Gastroesophageal sphincter (tissue), 4 donors: ENCODE data around the gene KRT15. TPM values are rescaled to one million over a fixed set of nuclear protein-coding genes. Genes with fewer than 3 reads are reported as not detected.

Experiments
- small RNA-seq, 4 donors: library from RNA; depleted of rRNA; stranded (forward); fragments of <200 nt; gene quantifications; one replicate each; pipeline ENCODE3, GENCODE V24; 2016
- total RNA-seq, 4 donors: library from RNA; depleted of rRNA; stranded (reverse); fragments of >200 nt; gene quantifications; one replicate each; pipeline ENCODE4 v1.1.0, GENCODE V29; 2016

Gene KRT15
- total RNA-seq, 4 donors from 2014 or later, result 1.2 to 129 (median 4.2) TPM

Small RNAs within 50 kb of the gene (small RNA-seq; reads per million reads assigned to genes)
- gene RNU2-32P, result 0 to 0.09 (median 0) reads per million in 4 donors

Other genes with a start within 250 kb of the KRT15 start
- gene KRTAP9-7, start 243.2 kb downstream of the KRT15 start, total RNA-seq, result under 1 TPM in 1 of 4 donors, not detected in 3; 0.66 TPM
- gene KRTAP29-1, start 216.0 kb downstream of the KRT15 start, total RNA-seq, result not detected
- gene KRTAP16-1, start 209.6 kb downstream of the KRT15 start, total RNA-seq, result not detected
- not detected for gene KRTAP17-1, start 203.2 kb downstream of the KRT15 start, total RNA-seq
- gene KRT33A, start 168.1 kb downstream of the KRT15 start, total RNA-seq, result not detected
- not detected for gene KRT33B, start 149.1 kb downstream of the KRT15 start, total RNA-seq
- gene KRT34, start 136.6 kb downstream of the KRT15 start, total RNA-seq, result under 1 TPM in 1 of 4 donors, not detected in 3; 0.27 TPM
- not detected for gene KRT31, start 121.3 kb downstream of the KRT15 start, total RNA-seq
- not detected for gene KRT37, start 94.3 kb downstream of the KRT15 start, total RNA-seq
- not detected for gene KRT38, start 77.9 kb downstream of the KRT15 start, total RNA-seq
- gene KRT32, start 51.5 kb downstream of the KRT15 start, total RNA-seq, result under 1 TPM in 1 of 4 donors, not detected in 3; 0.13 TPM
- gene KRT35, start 37.7 kb downstream of the KRT15 start, total RNA-seq, result not detected
- gene KRT36, start 29.0 kb downstream of the KRT15 start, total RNA-seq, result not detected
- gene KRT13, start 13.3 kb downstream of the KRT15 start, total RNA-seq, result 1,000 to 10,000 TPM in 1 of 4 donors, 100 to 1,000 TPM in 1, 10 to 100 TPM in 2; 20.7 to 1,501 (median 80.1) TPM
- 100 to 1,000 TPM in 1 of 4 donors, 1 to 10 TPM in 3; 2.9 to 154 (median 6.5) TPM for gene KRT19, start 9.4 kb upstream of the KRT15 start, total RNA-seq
- not detected for gene KRT9, start 53.2 kb upstream of the KRT15 start, total RNA-seq
- gene KRT14, start 68.0 kb upstream of the KRT15 start, total RNA-seq, result 100 to 1,000 TPM in 1 of 4 donors, 10 to 100 TPM in 1, 1 to 10 TPM in 1, not detected in 1; 1.4 to 105 (median 41.1) TPM
- 10 to 100 TPM in 2 of 4 donors, 1 to 10 TPM in 2; 1.1 to 78.8 (median 13.5) TPM for gene KRT16, start 93.9 kb upstream of the KRT15 start, total RNA-seq
- 10 to 100 TPM in 2 of 4 donors, 1 to 10 TPM in 1, not detected in 1; 7.0 to 18.5 (median 17.4) TPM for gene KRT17, start 105.7 kb upstream of the KRT15 start, total RNA-seq
- 100 to 1,000 TPM; 224 to 331 (median 270) TPM for gene EIF1, start 170.0 kb upstream of the KRT15 start, total RNA-seq
- gene GAST, start 193.4 kb upstream of the KRT15 start, total RNA-seq, result not detected
- gene HAP1, start 215.8 kb upstream of the KRT15 start, total RNA-seq, result under 1 TPM in 1 of 4 donors, not detected in 3; 0.54 TPM